Testis (tissue), 2 donors: Measurements from ENCODE around the gene HNRNPC.
"Not testable (repeated sequence)": the region's sequence is repeated elsewhere in the genome, so short reads cannot be mapped to it uniquely, and the experiment has no call there.

Experiments
- POLR2A ChIP-seq: fragments of 450-650 bp; IDR thresholded peaks from one replicate; pipeline ENCODE4 v1.6.1; 2017; ENCODE audit warnings: antibody characterized with exemption, mild to moderate bottlenecking, moderate library complexity
- TF ChIP-seq, protein P1 (sequence below), 3 experiments: fragments of 450-650 bp in 2 of 3; fragments of 200-600 bp in 1 of 3; sonication (generic) in 1 of 3; IDR thresholded peaks; one replicate each; pipeline ENCODE4 v1.5.1; 2016 to 2019; ENCODE audit warnings: antibody characterized with exemption in 3 of 3, mild to moderate bottlenecking in 2 of 3, moderate library complexity in 1 of 3

GRCh38 chr14:21256102-21256447 is 13.2 kb downstream of the HNRNPC start:
- TF ChIP-seq, protein P1, sequence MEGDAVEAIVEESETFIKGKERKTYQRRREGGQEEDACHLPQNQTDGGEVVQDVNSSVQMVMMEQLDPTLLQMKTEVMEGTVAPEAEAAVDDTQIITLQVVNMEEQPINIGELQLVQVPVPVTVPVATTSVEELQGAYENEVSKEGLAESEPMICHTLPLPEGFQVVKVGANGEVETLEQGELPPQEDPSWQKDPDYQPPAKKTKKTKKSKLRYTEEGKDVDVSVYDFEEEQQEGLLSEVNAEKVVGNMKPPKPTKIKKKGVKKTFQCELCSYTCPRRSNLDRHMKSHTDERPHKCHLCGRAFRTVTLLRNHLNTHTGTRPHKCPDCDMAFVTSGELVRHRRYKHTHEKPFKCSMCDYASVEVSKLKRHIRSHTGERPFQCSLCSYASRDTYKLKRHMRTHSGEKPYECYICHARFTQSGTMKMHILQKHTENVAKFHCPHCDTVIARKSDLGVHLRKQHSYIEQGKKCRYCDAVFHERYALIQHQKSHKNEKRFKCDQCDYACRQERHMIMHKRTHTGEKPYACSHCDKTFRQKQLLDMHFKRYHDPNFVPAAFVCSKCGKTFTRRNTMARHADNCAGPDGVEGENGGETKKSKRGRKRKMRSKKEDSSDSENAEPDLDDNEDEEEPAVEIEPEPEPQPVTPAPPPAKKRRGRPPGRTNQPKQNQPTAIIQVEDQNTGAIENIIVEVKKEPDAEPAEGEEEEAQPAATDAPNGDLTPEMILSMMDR (IDR thresholded peaks at IDR 0.05), result not testable (repeated sequence)
- TF ChIP-seq POLR2A, result not testable (repeated sequence)
